Peyer's patch (tissue), 4 donors: ENCODE results near the gene AFDN.

Experiments
- CTCF ChIP-seq, 6 experiments: fragments of 450-650 bp in 4 of 6; fragments of 200-600 bp in 2 of 6; sonication (generic) in 1 of 6; IDR thresholded peaks; one replicate each; pipeline ENCODE4 v1.5.1; 2017 to 2019; ENCODE audit warnings: antibody characterized with exemption in 6 of 6, mild to moderate bottlenecking in 3 of 6, moderate library complexity in 1 of 6
- POLR2A ChIP-seq, 2 donors: fragments of 450-650 bp; IDR thresholded peaks; one replicate each; pipeline ENCODE4 v1.5.1; 2017; ENCODE audit warnings: antibody characterized with exemption in 2 of 2, mild to moderate bottlenecking in 2 of 2, moderate library complexity in 2 of 2

GRCh38 chr6:168005796-168006195 lies 179.1 kb downstream of the AFDN start:
- TF ChIP-seq CTCF (IDR thresholded peaks at IDR 0.05) (no peak), POLR2A (IDR thresholded peaks at IDR 0.05) (no peak)
